ENCODE measurements around the gene FNTB.

GRCh38 chr14:65044596-65044959 lies 57.9 kb downstream of the FNTB start:
- TF ChIP-seq CTCF (conservative IDR thresholded peaks at IDR 0.05): no peak
- TF ChIP-seq ZFX (IDR thresholded peaks at IDR 0.05): no peak
